OCI-M2 (cell line): ENCODE measurements around the gene ESYT3.
"Not testable (repeated sequence)": the region's sequence is repeated elsewhere in the genome, so short reads cannot be mapped to it uniquely, and the experiment has no call there.

ENCODE experiments used
- DNase-seq: peaks from one replicate; lab custom pipeline; 2025; ENCODE audit not compliant: unreplicated experiment; lab: John Stamatoyannopoulos, UW

Gene ESYT3

GRCh38 chr3:138484672-138485071 is 50.3 kb downstream of the ESYT3 start:
- DNase-seq: not testable (repeated sequence)

- not testable (repeated sequence) for DNase-seq
Measured at GRCh38 chr3:138486580-138486979, 52.2 kb downstream of the ESYT3 start.

DNA sequence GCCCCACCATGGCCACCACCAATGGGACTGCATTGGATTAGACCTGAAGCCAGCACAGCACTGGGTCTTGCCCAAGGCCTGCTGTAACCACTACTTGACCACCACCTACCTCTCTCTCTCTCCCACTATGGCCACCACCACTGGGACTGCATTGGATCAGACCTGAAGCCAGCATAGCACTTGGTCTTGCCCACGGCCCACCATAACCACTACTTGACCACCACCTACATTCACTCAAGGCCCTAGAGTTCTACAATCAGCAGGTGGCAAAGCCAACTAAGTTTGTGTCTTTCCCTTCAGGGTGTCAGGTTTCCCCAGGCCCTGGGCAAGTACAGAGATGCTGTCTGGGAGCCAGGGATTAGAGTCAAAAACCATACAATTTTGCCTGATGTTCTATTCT is 57.6 kb downstream of the ESYT3 start:
- no peak for DNase-seq

DNA sequence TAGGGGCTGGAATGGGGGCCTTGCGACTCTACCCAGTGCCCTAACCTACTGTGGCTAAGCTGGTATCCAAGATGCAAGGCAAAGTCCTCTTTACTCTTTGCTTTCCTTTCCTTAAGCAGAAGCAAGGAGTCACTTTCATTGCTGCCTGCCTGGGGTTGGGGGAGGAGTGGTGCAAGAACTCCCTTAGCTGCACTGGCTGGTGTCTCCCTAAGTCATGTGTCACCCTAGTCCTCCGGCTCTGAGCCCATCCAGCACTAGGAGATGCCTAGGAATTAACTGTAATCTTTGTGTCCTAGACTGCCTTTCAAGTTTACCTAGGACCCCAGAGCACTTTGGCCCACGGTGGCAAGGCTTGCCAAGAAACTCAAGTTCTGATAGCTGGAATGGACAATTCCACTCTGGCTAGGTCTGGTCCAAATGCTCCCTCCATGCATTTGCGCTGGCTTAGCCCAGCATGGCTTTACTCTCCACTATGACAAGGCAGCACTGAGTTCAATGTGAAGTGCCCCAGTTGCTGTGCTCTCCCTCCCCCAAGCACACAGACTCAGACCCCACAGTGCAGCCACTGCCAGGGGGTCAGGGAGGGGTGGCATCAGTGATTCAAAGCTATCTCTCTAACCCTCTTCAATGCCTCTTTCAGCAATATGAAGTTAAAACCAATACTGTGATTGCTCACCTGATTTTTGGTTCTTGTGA is 58.7 kb downstream of the ESYT3 start:
- no peak for DNase-seq

- DNase-seq: no peak
Measured at GRCh38 chr3:138493804-138494606, 59.6 kb downstream of the ESYT3 start.

DNA sequence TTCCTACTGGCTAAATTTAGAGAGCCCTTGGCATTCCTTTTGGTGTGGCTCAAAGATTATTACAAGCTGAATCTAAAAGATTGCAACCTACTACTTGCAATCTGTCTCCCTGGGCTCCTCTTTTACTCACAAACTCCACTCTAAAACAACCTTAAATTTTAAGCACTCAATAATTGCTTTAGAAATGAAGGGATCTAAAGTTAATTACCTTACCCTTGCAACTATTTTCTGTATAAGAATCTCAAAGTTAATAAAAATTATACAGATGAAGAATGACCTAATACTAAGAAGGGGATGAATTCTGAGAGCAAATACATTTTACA is 60.2 kb downstream of the ESYT3 start:
- DNase-seq: no peak

DNA sequence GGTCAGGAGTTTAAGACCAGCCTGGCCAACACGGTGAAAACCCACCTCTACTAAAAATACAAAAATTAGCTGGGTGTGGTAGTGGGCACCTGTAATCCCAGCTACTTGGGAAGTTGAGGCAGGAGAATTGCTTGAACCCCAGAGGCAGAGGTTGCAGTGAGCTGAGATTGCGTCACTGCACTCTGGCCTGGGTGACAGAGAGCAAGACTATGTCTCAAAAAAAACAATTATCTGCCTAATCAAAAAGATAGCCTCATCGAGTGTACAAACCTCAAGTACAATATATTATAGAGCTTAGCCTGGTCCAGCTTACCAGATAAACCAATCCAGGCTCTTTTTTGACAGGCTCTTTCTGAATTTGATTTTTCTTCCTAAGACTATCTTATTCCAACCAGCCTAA is 61.2 kb downstream of the ESYT3 start:
- not testable (repeated sequence) for DNase-seq

DNA sequence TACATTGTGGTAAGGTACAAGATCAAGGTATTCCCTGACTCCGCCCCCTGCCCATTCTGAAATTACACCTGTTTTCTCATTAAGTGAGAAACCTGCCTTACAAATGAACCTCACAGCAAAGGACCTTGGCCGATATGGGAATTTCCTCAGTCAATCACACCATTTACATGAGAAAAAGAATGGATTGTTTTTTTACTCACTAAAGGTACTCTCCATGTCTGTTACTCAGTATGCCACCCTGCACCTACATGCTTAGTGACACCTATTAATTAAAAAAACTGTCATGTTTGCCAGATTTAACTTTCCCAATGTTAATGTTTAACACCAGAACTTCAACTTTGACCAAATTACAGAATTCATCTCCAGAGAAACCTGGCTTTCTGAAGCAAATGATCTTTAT is 62.0 kb downstream of the ESYT3 start:
- DNase-seq: no peak

- DNase-seq: no peak
Measured at GRCh38 chr3:138497021-138497420, 62.6 kb downstream of the ESYT3 start.

- DNase-seq: no peak
Measured at GRCh38 chr3:138497851-138498250, 63.4 kb downstream of the ESYT3 start.

- no peak for DNase-seq
Measured at GRCh38 chr3:138498991-138499390, 64.6 kb downstream of the ESYT3 start.

DNA sequence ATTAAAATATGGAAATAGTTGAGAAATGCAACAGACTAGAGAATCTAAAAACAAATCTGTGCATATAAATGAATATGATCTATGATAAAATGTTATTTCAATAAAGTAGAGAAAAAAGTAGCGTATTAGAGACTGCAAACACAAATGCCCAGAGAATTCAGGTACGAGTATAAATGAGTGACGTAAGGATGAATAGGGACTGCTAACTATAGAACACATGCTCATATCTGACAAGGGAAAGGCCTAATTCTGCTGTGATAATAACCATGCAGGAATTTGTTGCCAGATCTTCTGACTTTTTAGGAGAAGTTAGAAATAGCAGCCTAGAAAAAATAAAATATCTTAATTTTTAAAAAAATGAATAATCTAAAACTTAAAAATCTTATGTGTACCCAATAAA is 73.1 kb downstream of the ESYT3 start:
- DNase-seq: no peak

- DNase-seq: no peak
Measured at GRCh38 chr3:138509586-138509985, 75.2 kb downstream of the ESYT3 start.

- no peak for DNase-seq
Measured at GRCh38 chr3:138511945-138512344, 77.5 kb downstream of the ESYT3 start.

DNA sequence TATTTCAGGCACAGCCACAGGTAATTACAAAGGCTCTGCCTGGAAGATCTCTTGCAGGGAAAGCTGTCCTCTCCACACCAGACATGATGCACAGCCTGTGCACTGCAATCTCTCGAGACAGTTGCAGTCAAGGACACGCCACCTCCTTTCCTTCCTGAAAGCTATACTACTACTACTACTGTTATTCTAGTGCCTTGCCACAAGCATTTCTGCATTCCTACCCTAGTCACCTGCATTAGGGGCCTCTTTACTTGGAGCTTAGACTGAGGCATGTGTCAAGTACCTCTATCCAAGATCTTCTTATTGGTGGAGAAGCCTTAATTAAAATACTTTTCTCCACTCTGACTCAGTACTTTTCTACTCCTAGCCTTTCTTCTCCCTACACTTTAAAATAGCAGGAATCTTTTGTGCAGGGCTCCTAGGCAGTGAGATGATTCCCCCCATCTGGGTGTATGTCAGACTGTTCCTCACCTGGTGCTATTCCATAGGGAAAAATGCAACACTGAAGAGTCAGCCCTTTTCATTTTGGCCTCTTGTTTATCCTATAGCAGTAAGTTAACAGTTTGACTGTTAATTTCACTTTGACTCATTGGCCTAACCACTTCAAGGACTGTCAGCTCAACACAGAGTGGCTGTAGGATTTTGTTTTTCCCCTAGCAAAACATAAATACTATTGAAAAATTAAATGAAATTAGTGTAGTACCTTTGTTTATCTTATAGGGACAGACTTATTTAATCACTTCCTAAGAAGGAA is 78.9 kb downstream of the ESYT3 start:
- DNase-seq: no peak

GRCh38 chr3:138521445-138521844 is 87.0 kb downstream of the ESYT3 start:
- DNase-seq: not testable (repeated sequence)
